ENCODE data around the gene RRP1.

The RRP1 gene

GRCh38 chr21:43777953-43778352 is 11.4 kb upstream of the RRP1 start:
- no peak for TF ChIP-seq CTCF (conservative IDR thresholded peaks at IDR 0.05; ENCODE audit: low read depth, low read length)
- DNase-seq (ENCODE audit: low read depth), result no peak
- H3K4me3 ChIP-seq (ENCODE audit: low read depth, low read length), result no peak overlapping the region

- DNase-seq (ENCODE audit: low read depth), result peak; percentile 83
- TF ChIP-seq CTCF (conservative IDR thresholded peaks at IDR 0.05; ENCODE audit: low read depth, low read length), result no peak
- no peak overlapping the region for H3K4me3 ChIP-seq (ENCODE audit: low read depth, low read length)
These were observed 10.7 kb upstream of the RRP1 start for GRCh38 chr21:43778469-43779335.

- no peak for TF ChIP-seq CTCF (conservative IDR thresholded peaks at IDR 0.05; ENCODE audit: low read depth, low read length)
- DNase-seq (ENCODE audit: low read depth), result no peak
- no peak overlapping the region for H3K4me3 ChIP-seq (ENCODE audit: low read depth, low read length)
These were observed 9.7 kb upstream of the RRP1 start for GRCh38 chr21:43779660-43780059.

- no peak for TF ChIP-seq CTCF (conservative IDR thresholded peaks at IDR 0.05; ENCODE audit: low read depth, low read length)
- DNase-seq (ENCODE audit: low read depth), result no peak
These were observed 7.5 kb upstream of the RRP1 start for GRCh38 chr21:43781846-43782245.

GRCh38 chr21:43782431-43783097 is 6.8 kb upstream of the RRP1 start:
- TF ChIP-seq CTCF (conservative IDR thresholded peaks at IDR 0.05; ENCODE audit: low read depth, low read length), result no peak
- DNase-seq (ENCODE audit: low read depth), result no peak
- no peak overlapping the region for H3K4me3 ChIP-seq (ENCODE audit: low read depth, low read length)

More at GRCh38 chr21:43781846-43782245, 7.5 kb upstream of the RRP1 start:
- H3K4me3 ChIP-seq (ENCODE audit: low read depth, low read length), result no peak overlapping the region

- TF ChIP-seq CTCF (conservative IDR thresholded peaks at IDR 0.05; ENCODE audit: low read depth, low read length), result no peak
- DNase-seq (ENCODE audit: low read depth), result no peak
- no peak overlapping the region for H3K4me3 ChIP-seq (ENCODE audit: low read depth, low read length)
These were observed 6.2 kb upstream of the RRP1 start for GRCh38 chr21:43783098-43783700.

All from choroid plexus epithelial cell (primary cell).